Left hindlimb (tissue), 1 donor: ENCODE results near the gene FAM83E.

Source experiments
- DNase-seq: peaks from one replicate; pipeline ENCODE4 v3.0.0-alpha.2; 2018

FAM83E gene

GRCh38 chr19:48571378-48572162 is 43.3 kb downstream of the FAM83E start:
- no peak for DNase-seq

- peak; percentile 50 for DNase-seq
Measured at GRCh38 chr19:48569814-48570213, 45.1 kb downstream of the FAM83E start.

- peak; percentile 83 for DNase-seq
Measured at GRCh38 chr19:48568345-48568886, 46.5 kb downstream of the FAM83E start.

- no peak for DNase-seq
Measured at GRCh38 chr19:48565090-48565489, 49.8 kb downstream of the FAM83E start.
